GM12878 (cell line): ENCODE data around the gene RPL27A. TPM values are rescaled to one million over a fixed set of nuclear protein-coding genes. Genes with fewer than 3 reads are reported as not detected.

Source experiments
- CBX5 ChIP-seq: sonication (generic); IDR thresholded peaks from 2 replicates; pipeline ENCODE4 v1.6.1; 2016; ENCODE audit warnings: low read depth, moderate library complexity, mild to moderate bottlenecking, inconsistent platforms
- CHD2 ChIP-seq: IDR thresholded peaks from 2 replicates; pipeline ENCODE4 v1.6.1; 2011; ENCODE audit warnings: low read depth, low read length, improper control_type of control experiment, borderline replicate concordance
- CREM ChIP-seq: IDR thresholded peaks from 2 replicates; pipeline ENCODE4 v1.6.1; 2014; ENCODE audit warnings: antibody characterized with exemption, low read depth
- JUNB ChIP-seq: IDR thresholded peaks from 2 replicates; pipeline ENCODE4 v1.6.1; 2016; ENCODE audit warnings: antibody characterized with exemption, mild to moderate bottlenecking
- MYB ChIP-seq: fragments of 150-350 bp; IDR thresholded peaks from 2 replicates; pipeline ENCODE4 v1.6.1; 2014; ENCODE audit warnings: mild to moderate bottlenecking, low read depth, low read length, borderline replicate concordance
- MYC ChIP-seq: IDR thresholded peaks from 2 replicates; pipeline ENCODE4 v1.6.1; 2011; ENCODE audit warnings: mild to moderate bottlenecking, low read length, moderate library complexity, inconsistent platforms; ENCODE audit not compliant: insufficient read depth, insufficient replicate concordance, insufficient read length, severe bottlenecking
- NR2F1 ChIP-seq: fragments of 450-650 bp; conservative IDR thresholded peaks from 2 replicates; pipeline ENCODE4 v1.6.1; 2017; ENCODE audit warnings: mild to moderate bottlenecking
- PAX8 ChIP-seq: fragments of 450-650 bp; IDR thresholded peaks from 2 replicates; pipeline ENCODE4 v1.6.1; 2017; ENCODE audit warnings: mild to moderate bottlenecking, moderate library complexity
- PKNOX1 ChIP-seq: fragments of 450-650 bp; IDR thresholded peaks from 2 replicates; pipeline ENCODE4 v1.6.1; 2016; ENCODE audit warnings: mild to moderate bottlenecking
- POLR2A ChIP-seq: IDR thresholded peaks from 2 replicates; pipeline ENCODE4 v1.6.1; 2011; ENCODE audit warnings: low read depth, mild to moderate bottlenecking, low read length
- POLR2AphosphoS5 ChIP-seq: IDR thresholded peaks from 2 replicates; pipeline ENCODE4 v1.6.1; 2011; ENCODE audit warnings: mild to moderate bottlenecking, low read length, inconsistent platforms
- RB1 ChIP-seq: fragments of 450-650 bp; formaldehyde crosslinking; IDR thresholded peaks from 2 replicates; pipeline ENCODE4 v1.6.1; 2017; ENCODE audit warnings: mild to moderate bottlenecking, borderline replicate concordance
- RBBP5 ChIP-seq: fragments of 200-600 bp; sonication (generic); conservative IDR thresholded peaks from 2 replicates; pipeline ENCODE4 v1.6.1; 2016
- SPI1 ChIP-seq: IDR thresholded peaks from 2 replicates; pipeline ENCODE4 v1.6.1; 2011; ENCODE audit warnings: low read depth, mild to moderate bottlenecking, low read length, moderate library complexity, borderline replicate concordance; ENCODE audit not compliant: insufficient read depth
- STAT1 ChIP-seq: fragments of 450-650 bp; conservative IDR thresholded peaks from 2 replicates; pipeline ENCODE4 v1.6.1; 2014; ENCODE audit warnings: antibody characterized with exemption, mild to moderate bottlenecking
- TAF1 ChIP-seq: IDR thresholded peaks from 2 replicates; pipeline ENCODE4 v1.6.1; 2011; ENCODE audit warnings: mild to moderate bottlenecking, low read depth, low read length, borderline replicate concordance
- TCF7 ChIP-seq: IDR thresholded peaks from 2 replicates; pipeline ENCODE4 v1.6.1; 2014; ENCODE audit warnings: antibody characterized with exemption, borderline replicate concordance
- YY1 ChIP-seq: IDR thresholded peaks from 2 replicates; pipeline ENCODE4 v1.6.1; 2011; ENCODE audit warnings: low read depth, mild to moderate bottlenecking, low read length
- ZNF592 ChIP-seq: fragments of 450-650 bp; IDR thresholded peaks from 2 replicates; pipeline ENCODE4 v1.6.1; 2017; ENCODE audit warnings: mild to moderate bottlenecking, moderate library complexity
- polyA plus RNA-seq, 11 experiments: library from polyadenylated mRNA; depleted of rRNA in 4 of 11; unstranded in 6 of 11; stranded (reverse) in 5 of 11; fragments of >200 nt; fragmentation: Nextera tagmentation in 4 of 11; fragmentation: Illumina TruSeq in 1 of 11; extraction: Ambion mirVana in 4 of 11; extraction: Trizol in 1 of 11; gene quantifications; 1 replicate in 1 of 11; 2 replicates in 10 of 11; pipeline versions ENCODE4 v1.2.1 to v1.2.3, GENCODE V29; 2011 to 2016; ENCODE audit warnings: inconsistent platforms in 2 of 11, missing spikeins in 2 of 11, low read depth in 1 of 11
- total RNA-seq, 4 experiments: library from RNA; depleted of rRNA in 3 of 4; stranded (reverse); fragments of >200 nt in 3 of 4; fragmentation: Illumina TruSeq in 1 of 4; extraction: Trizol in 1 of 4; gene quantifications; 2 replicates each; pipeline versions ENCODE4 v1.2.1 to v1.2.3, GENCODE V29; 2013 to 2021
- TF ChIP-seq, protein P1 (sequence below): IDR thresholded peaks from 2 replicates; pipeline ENCODE4 v1.6.1; 2012; ENCODE audit warnings: improper control_type of control experiment, low read depth, low read length; ENCODE audit not compliant: insufficient replicate concordance

The RPL27A gene
- total and polyA plus RNA-seq, 10 of the 15 experiments (the other 5 are each of a cell fraction or from before 2014, with no cell fraction given) = 978 to 4,776 (median 1,959) TPM

GRCh38 chr11:8688414-8689362, 6.1 kb downstream of the RPL27A start (continued):
- TF ChIP-seq, protein P1, sequence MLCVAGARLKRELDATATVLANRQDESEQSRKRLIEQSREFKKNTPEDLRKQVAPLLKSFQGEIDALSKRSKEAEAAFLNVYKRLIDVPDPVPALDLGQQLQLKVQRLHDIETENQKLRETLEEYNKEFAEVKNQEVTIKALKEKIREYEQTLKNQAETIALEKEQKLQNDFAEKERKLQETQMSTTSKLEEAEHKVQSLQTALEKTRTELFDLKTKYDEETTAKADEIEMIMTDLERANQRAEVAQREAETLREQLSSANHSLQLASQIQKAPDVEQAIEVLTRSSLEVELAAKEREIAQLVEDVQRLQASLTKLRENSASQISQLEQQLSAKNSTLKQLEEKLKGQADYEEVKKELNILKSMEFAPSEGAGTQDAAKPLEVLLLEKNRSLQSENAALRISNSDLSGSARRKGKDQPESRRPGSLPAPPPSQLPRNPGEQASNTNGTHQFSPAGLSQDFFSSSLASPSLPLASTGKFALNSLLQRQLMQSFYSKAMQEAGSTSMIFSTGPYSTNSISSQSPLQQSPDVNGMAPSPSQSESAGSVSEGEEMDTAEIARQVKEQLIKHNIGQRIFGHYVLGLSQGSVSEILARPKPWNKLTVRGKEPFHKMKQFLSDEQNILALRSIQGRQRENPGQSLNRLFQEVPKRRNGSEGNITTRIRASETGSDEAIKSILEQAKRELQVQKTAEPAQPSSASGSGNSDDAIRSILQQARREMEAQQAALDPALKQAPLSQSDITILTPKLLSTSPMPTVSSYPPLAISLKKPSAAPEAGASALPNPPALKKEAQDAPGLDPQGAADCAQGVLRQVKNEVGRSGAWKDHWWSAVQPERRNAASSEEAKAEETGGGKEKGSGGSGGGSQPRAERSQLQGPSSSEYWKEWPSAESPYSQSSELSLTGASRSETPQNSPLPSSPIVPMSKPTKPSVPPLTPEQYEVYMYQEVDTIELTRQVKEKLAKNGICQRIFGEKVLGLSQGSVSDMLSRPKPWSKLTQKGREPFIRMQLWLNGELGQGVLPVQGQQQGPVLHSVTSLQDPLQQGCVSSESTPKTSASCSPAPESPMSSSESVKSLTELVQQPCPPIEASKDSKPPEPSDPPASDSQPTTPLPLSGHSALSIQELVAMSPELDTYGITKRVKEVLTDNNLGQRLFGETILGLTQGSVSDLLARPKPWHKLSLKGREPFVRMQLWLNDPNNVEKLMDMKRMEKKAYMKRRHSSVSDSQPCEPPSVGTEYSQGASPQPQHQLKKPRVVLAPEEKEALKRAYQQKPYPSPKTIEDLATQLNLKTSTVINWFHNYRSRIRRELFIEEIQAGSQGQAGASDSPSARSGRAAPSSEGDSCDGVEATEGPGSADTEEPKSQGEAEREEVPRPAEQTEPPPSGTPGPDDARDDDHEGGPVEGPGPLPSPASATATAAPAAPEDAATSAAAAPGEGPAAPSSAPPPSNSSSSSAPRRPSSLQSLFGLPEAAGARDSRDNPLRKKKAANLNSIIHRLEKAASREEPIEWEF = peak; percentile 46
- TF ChIP-seq POLR2A (peak; percentile 92), POLR2AphosphoS5 (peak; percentile 97), JUNB (no peak), YY1 (peak; percentile 61), CBX5 (0 out of 2 replicates have a peak, but pooled peaks have one; percentile 63), PAX8 (peak; percentile 67; the same call in 1 of the 2 replicates), TAF1 (peak; percentile 90; the same call in 1 of the 2 replicates), MYC (no peak), CHD2 (peak; percentile 77), TCF7 (no peak), STAT1 (no peak; the same call in 1 of the 2 replicates), PKNOX1 (peak; percentile 81), MYB (no peak), RB1 (peak; percentile 49), ZNF592 (no peak), CREM (peak; percentile 61), SPI1 (no peak), RBBP5 (no peak), NR2F1 (peak; percentile 69)
